22Rv1 (cell line): Measurements from ENCODE around the gene CSMD2.

ENCODE experiments used
- H3K27ac ChIP-seq: fragments of 450-650 bp; 2 replicates; pipeline ENCODE4 v1.5.1; 2017
- CTCF ChIP-seq: fragments of 450-650 bp; IDR thresholded peaks from 2 replicates; pipeline ENCODE4 v1.5.1; 2017; ENCODE audit warnings: mild to moderate bottlenecking
- ZFX ChIP-seq: fragments of 450-650 bp; IDR thresholded peaks from 2 replicates; pipeline ENCODE4 v1.6.1; 2017; ENCODE audit warnings: antibody characterized with exemption, borderline replicate concordance

CSMD2 gene

GRCh38 chr1:33908324-33908956 is 256.6 kb downstream of the CSMD2 start:
- no peak overlapping the region for H3K27ac ChIP-seq
- TF ChIP-seq CTCF (no peak), ZFX (no peak)

GRCh38 chr1:33906156-33906555 is 258.9 kb downstream of the CSMD2 start:
- no peak overlapping the region for H3K27ac ChIP-seq
- TF ChIP-seq ZFX: no peak
- no peak for TF ChIP-seq CTCF

GRCh38 chr1:33905241-33905640 is 259.8 kb downstream of the CSMD2 start:
- no peak overlapping the region for H3K27ac ChIP-seq
- TF ChIP-seq ZFX (no peak), CTCF (no peak)

GRCh38 chr1:33903210-33903589 is 261.8 kb downstream of the CSMD2 start:
- H3K27ac ChIP-seq: no peak overlapping the region
- no peak for TF ChIP-seq CTCF

- TF ChIP-seq CTCF (no peak), ZFX (no peak)
These were observed 262.4 kb downstream of the CSMD2 start for GRCh38 chr1:33902486-33903209.

GRCh38 chr1:33899746-33900145 is 265.3 kb downstream of the CSMD2 start:
- TF ChIP-seq CTCF (no peak), ZFX (no peak)

More at GRCh38 chr1:33902486-33903209, 262.4 kb downstream of the CSMD2 start:
- no peak overlapping the region for H3K27ac ChIP-seq

GRCh38 chr1:33898881-33899280 is 266.1 kb downstream of the CSMD2 start:
- TF ChIP-seq ZFX: no peak
- TF ChIP-seq CTCF: no peak

More at GRCh38 chr1:33899746-33900145, 265.3 kb downstream of the CSMD2 start:
- no peak overlapping the region for H3K27ac ChIP-seq

More at GRCh38 chr1:33898881-33899280, 266.1 kb downstream of the CSMD2 start:
- H3K27ac ChIP-seq: no peak overlapping the region
